GM04503 (cell line): ENCODE measurements around the gene VWDE.

Experiments used
- DNase-seq: peaks from one replicate; pipeline ENCODE4 v3.0.0-alpha.2; 2012; ENCODE audit warnings: low read depth

VWDE gene

DNA sequence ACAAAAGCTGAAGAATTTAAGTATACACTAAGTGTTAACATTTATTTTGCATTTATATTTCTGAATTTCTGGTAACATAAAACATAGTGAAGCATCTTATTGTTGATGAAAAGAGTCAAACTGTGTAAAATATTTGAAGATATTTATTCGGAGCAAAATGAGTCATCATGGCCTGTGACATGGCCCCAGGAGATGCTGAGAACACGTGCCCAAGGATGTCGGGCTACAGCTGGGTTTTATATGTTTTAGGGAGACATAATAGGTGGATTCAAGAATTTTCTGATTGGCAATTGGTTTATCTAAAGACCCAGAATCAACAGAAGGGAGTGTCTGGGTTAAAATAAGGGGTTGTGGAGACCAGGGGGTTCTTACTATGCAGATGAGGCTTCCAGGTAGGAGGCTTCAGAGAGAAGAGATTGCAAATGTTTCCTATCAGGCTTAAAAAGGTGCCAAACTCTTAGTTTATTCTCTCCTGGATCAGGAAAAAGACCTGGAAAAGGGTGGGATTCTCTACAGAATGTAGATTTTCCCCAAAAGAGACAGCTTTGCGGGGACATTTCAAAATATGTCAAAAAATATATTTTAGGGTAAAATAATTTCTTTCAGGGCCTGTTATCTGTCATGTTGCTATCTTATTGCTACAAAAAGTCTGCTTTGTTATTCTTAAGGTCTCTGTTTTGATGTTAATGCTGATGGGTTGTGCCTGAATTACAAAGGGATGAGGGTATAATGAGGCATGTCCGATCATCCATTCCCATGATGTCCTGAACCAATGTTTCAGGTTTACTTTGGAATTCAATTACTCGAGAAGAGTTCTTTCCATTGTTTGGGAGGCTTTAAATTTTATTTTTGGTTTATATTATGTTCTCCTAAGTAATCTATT lies 74.5 kb downstream of the VWDE start:
- no peak for DNase-seq

DNA sequence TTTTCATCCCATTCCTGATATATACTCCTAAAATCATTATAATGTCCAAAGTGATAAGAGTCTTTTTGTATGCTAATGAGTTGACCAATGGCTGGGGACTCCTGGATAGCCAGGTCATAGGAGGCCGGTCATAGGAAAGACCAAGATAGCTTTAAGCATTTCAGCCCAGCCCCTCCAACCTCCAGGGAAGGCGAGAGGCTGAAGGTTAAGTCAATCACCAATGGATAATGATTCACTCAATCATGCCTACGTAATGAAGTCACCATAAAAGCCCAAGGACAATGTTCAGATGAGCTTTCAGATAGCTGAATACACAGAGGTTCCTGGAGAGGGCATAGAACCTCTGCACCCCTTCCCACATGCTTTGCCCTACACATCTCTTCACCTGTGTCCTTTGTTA lies 75.7 kb downstream of the VWDE start:
- no peak for DNase-seq

DNA sequence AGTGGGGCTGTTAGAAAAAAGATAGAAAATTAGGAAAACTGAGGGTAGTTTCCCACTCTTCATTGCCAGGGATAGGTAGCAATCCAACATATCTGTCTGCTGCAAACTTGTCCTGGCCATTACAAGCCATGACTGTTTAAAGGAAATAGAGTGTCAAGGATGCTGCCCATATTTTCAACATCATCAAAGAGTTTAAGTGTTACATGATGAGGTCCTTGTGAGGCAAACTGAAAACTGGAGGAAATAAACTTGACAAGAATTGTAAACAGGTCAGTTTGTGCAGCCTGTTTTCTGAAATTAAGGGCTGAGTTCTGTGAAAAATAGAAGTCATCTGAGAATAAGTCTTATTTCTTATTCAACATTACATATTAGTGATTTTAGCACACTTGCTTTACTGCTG lies 78.0 kb downstream of the VWDE start:
- no peak for DNase-seq

DNA sequence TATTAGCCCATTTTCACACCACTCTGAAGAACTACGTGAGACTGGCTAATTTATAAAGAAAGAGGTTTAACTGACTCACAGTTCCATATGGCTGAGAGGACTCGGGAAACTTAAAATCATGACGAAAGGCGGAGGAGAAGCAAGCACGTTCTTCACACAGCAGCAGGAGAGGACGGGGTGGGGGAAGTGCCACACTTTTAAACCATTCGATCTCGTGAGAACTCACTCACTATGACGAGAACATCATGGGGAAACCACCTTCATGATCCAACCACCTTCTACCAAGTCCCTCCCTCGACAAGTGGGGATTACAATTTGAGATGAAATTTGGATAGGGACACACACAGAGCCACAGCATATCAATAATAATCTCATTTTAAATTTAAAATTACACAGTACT lies 80.2 kb downstream of the VWDE start:
- DNase-seq: no peak

DNA sequence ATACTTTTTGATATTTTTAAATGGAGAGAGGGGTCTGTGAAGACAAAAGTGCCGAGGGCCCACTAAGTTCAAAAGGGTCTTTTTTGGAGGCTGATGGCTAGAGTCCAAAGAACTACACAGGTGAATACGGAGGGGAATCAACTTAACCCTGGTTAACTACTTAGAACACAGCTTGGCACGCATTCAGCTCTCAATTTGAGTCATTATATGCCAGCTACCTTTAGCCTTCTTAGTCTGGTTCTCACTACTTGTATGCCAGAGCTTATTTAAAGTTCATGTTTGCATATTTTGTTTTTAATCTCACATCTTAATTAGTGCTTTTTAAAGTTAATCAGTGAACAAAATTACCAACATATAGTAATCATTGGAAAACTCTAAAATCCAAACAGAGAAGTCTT lies 80.8 kb downstream of the VWDE start:
- DNase-seq: no peak

DNA sequence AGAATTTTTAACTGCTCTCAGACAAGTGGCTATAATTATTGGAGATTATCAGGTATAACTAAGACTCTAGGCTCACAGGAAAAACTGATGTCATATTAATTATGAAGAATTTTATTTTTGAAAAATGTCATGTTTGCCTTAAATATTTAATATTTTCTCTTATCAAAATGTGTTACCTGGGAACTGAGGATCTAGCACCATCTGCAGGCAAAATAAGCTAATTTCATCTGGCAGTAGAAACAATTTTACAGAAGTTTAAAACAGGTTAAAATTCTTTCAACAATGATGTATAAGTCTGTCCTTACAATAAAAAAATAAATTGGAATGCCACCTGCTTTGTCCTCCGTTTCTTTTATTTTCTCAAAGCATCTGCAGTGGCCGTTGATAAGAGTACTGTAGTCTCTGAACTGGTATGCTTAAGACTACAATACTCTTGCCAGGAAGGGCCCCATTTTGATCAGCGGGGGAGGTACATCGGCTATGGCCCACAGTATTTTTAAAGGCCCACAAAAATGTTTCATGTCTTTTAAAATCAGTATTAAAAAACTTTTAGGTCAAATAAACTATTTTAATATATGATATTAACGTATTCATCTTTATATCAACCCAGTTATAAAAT lies 81.3 kb downstream of the VWDE start:
- no peak for DNase-seq

DNA sequence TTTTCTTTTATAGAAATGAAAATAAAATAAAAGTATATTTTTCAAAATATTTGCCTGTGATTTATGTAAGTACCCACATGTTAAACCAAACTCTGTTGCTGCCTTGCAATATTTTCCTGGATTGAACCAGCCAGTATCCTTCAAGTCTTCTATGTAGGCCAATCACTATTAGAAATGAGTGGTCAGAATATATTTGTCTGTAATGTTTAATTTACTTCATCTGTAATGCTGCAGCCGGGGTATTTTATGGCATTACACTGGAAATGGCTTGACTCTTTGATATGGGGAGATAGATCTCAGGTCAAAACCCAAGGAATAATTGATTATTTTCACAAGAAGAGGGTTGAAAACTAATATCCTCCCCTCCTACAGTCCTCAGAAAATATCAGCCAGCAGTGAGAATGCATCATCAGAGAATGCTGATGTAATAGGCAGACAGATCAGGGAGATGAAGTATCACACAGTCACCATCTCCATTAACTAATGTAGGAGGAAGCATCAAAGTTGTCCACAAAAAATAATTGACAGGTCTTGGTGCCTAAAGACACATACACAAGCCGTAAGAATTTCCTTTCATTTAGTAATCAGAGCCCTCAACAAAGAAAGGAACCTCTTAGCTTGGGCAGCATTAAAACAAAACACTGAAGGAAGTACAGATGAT lies 82.5 kb downstream of the VWDE start:
- DNase-seq: no peak

DNA sequence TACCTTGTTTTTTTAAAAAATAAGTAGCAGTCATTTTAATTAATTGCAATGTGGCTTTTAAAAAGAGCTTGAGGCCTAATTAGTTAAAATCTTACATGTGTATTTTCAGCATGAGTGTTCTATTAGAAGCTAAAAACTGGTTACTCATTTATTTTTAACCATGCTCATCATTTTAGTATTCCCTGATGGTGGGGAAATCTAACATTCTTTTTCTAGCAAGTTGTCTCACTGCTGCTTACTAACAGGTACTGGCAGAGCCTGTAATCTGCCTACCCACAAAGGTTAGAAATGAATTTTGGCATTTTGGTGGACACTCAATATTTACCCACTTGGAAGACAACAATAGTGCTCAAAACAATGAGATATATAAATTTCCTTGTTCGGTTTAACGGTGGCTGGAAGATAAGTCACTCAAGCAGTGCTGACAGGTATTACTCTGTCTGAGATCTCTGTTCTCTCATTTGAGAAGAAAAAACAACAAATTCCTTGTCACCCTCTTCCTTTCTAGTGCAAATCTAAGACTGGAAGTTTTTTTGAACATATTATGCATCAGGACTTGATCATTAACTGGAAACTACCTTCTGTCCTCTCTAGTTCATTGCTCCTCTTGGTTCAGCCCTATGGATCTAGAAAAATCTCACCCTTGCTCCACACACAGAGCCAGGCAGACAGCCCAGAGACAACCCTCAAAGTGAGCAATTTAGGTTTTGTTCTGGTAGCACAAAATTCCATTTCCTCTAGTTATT lies 83.3 kb downstream of the VWDE start:
- DNase-seq: no peak

DNA sequence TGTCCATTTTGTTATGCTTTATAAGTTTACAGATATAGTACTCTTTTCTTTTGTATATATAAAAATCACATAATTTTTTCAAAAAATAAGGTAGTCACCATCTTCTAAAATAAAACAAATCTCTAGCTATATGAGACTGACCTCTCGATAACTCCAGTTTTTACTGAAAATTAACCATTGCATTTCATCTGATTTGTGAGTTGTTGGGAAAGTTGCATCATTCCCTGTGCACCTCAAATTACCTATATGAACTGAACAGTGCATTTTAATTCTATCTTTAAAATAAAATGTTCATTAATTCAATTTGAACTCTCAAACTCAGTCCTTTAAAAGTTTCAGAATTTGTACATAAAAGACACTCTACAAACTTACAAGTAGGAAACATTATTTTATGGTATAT lies 86.0 kb downstream of the VWDE start:
- no peak for DNase-seq

DNA sequence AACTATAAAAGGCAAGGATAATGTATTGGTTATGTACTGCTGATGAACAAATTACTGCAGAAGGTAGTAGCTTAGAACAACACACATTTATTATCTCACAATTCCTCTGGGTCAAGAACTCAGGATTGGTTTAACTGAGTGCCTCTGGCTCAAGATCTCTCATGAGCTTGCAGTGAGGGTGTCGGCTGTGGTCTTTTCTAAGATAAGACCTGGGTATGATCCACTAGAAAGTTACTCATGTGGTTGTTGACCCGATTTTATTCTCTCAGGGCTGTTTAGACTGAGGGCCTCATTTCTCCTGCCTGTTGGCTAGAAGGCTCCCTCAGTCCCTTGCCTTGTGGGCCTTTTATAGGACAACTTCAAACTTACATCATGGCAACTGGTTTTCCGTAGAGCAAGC lies 86.7 kb downstream of the VWDE start:
- DNase-seq: no peak

DNA sequence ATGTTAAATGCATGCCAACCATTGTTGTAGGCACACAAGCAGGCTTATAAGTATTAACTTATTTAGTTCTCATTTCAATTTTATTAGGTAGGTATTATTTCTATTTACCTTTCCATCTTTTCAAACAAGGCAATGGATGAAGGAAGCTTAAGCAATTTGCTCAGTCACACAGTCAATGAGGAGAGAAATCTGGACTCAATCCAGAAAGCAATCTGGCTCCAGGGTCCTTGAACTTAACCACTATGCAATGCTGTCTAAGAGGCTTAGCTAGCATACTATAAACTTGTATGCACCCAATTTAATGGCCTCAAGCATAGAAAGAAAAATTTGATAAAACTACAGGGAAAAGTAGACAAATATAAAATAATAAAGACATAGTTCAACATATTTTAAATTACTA lies 88.6 kb downstream of the VWDE start:
- no peak for DNase-seq

DNA sequence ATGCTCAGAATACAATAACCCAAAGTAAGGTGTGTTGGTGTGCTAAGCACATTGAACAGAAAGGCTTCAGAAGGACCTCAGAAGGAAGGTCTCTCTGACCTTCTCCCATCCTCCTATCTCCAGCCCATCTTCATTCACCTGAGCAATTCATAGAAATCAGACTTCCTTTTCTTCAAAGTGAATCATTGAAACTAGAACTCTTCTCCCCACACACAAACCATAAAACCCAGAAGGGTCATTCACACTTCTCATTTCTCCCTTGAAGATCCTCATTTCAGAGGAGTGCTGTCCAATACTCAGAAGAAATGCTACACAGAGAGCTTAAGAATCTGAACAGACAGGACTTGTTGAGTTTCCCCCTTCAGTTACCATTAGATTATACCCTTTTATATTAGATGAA lies 89.5 kb downstream of the VWDE start:
- no peak for DNase-seq

DNA sequence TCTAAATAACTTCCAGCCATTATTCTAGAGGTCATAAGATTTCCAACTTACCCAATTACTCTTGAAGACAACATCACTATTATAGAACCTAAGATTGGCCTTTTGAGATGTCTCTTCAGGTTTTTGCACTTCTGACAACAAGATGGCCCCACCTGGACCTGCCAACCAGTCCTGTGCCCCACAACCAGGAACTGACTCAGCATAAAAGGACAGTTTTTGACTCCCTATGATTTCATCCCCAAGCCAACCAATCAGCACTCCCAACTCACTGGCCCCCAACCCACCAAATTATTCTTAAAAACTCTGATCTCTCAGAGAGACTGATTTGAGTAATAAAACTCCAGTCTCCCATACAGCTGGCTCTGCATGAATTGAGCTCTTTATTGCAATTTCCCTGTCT lies 98.2 kb downstream of the VWDE start:
- no peak for DNase-seq

DNA sequence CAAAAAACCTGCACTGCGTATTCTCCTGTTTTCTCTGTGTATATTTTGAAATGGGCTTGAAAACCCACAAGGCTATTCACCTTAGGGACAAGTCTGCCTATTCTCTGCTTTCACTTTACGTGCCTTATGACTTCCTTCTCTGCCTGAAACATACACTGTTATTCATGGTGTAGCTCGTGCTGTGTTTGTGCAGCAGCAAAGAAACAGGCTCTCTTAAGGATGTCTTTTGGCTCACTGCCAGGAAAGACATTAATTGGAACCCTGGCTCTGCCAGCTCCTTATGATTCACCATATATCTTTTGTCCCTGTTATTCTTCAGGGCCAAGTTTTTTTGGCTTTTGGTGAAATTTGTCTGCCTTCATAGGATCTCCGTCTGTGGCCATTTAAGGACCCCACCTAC lies 100.2 kb downstream of the VWDE start:
- DNase-seq: no peak

DNA sequence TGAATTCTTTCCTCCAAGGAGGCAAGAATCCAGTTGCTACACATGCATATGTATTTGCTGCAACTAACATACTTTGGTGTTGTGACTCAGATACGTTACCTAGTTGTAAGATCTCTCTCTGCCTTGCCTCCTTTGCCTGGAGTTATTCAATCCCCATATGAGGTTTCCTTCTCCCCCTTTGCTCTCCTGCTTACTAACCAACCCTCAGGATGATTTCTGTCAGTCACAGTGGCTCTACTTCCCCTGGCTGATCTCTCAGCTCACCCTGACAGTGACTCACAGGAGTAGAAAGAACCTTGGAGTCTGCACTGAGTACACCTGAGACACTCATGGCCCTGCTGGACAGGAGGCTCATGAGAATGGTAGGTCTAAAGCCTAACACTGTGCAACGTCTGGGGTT lies 100.6 kb downstream of the VWDE start:
- no peak for DNase-seq

DNA sequence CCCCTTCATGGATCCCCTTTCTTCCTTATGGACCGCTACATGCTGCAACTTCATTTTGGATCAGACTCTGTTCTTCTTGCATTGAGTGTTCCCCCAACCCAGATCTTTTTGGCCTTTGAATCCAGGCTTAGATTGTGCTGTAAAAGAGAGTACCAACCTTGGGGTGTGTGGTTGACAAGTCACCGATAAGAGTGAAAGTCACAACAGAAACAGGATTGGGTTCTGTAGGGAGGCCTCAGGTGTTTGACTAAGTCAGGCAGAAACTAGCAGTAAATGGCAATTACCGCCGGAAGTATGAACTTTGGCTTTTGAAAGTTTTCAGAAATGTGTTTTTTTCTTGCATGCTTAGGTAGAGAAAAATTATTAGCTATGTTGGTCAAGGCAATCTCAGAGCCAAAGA lies 103.2 kb downstream of the VWDE start:
- DNase-seq: no peak

DNA sequence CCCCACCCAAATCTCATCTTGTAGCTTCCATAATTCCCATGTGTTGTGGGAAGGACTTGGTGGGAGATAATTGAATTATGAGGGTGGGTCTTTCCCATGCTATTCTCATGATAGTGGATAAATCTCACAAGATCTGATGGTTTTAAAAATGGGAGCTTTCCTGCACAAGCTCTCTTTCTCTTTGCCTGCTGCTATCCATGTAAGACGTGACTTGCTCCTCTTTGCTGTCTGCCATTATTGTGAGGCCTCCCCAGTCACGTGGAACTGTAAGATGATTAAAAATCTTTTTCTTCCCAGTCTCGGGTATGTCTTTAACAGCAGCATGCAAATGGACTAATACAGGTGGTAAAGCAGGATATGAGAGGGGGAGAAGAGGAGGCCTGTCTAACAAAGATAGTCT lies 104.3 kb downstream of the VWDE start:
- no peak for DNase-seq

DNA sequence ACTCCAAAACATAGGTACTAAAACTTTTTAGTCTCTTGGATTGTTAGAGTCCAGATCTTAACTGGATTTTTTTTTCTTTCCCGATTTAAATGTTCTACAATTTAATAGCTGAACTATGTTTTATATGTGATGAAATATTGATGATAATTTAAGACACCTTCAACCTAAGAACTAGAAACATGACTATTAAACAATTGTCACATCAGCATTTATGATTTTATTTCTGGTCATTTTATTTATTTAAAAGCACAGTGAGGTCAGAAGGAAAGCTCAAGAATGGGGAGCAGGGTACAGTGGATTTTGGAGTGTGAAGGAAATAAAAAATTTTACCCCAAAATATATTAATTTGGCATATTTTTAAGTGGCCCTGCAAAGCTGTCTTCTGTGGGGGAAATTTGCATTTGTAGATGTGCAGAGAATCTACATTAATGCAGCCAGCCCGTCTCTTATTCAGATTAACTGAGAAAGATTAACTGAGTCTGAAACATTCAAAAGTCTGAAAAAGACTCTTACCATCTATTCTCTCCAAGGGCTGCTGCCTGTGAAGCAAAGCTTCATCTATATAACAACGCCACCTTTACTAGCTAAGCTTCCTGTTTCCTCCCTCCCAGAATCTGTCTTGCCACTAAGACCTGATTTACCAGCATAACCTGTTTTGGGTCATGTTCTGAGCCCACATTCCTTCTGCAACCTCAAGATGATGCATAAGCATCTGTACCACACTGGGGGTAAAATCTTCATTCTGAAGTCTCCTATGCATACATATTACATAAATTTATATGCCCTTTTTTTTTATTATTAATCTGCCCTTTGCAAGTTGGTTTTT lies 106.2 kb downstream of the VWDE start:
- no peak for DNase-seq

DNA sequence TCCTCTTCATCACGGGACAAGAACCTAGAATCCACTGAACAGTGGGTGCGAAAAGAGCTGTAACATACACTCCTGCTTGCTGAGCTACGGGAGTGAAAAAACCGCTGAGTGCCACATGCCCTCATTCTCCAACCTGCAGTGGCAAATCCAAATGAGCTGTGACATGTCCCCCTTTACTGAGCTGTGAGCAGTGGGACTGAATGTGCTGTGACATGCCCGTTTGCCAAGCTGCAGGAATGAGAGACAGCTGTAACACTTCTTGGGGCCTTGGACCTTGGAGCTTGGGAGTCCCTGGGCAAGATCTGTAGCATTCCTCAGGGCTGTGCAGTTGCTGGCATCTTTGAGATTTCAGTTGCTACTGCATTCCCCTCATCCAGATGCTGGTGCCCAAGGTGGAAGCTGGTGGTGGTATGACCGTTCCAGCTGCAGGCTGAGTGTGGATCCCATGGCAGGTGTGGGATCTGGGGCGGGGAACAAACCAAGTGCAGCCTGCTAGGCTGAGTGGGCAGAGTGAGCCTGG lies 107.6 kb downstream of the VWDE start:
- DNase-seq: no peak

DNA sequence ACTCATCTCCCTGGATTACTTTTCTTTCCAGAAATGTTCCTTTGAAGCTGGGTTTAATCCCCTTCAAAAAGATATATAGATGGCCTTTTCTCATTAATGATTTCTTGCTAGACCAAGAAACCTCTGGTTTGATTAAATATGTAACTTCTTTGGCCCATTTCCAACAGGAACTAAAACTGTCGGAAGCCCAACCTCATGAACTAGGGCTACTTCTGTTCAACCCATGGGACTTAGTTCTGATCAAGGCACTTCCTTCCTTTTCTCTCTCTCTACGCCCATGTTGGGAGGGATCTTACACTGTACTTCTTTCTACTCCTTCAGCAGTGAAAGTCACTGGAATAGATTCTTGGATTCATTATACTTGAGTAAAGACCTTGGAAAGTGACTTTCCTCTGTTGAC lies 109.0 kb downstream of the VWDE start:
- no peak for DNase-seq

DNA sequence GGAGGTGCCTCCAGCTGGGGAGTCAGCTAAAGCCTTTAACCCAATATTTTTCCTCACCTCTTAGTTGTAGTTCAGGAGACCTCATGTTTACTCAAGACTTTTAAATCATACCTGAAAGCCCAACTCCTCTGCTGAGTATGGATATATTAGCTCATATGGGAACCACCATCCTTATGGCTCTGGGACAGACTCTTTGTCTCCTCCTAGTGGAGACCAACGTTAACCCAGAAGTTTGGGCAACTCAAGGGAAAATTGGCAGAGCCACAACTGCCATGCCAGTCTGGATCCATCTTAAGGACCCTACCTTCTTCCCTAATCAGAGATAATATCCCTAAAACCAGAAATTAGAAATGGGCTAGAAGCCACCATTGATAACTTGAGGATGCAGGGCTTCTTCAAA lies 111.8 kb downstream of the VWDE start:
- DNase-seq: no peak

DNA sequence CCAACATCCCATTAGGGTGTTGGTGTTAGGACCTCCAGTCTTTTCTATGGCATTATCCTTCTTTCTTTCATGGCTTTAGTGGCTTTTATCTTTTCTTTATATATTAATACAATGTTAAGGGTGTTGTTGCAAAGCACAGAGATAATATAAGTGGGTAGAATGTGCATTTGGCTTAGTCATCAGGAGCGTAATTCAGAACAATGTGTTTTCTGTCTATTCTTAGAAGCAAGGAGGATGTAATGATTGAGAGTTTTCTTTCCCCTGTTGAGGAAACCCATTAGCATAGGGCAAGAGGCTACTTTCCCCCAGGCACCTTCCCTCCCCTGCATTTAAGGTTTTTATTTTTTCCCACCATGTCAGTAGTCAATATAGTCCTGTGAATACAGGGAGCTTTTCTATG lies 112.9 kb downstream of the VWDE start:
- no peak for DNase-seq
